Measurements from ENCODE around the gene CCDC69.

CCDC69 gene

DNA sequence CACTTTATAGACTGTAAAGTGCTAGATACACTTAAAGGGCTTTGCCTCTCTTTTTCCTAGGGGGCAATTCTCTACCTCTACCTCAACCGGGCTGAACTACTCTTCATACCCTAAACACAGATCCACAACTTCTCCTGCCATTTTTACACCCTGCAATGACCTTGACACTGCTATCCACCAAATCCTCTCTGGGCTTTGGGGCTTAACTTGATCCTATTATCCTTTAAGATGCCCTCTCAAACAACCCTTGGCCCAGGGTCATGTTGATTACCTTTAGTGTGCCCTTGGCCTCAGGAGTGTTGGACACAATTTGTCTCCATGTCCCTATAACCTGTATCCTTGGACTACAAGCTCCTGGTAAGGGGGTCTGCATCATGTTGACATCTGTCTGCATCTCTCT lies 85.8 kb downstream of the CCDC69 start:
- no peak for FAIRE-seq

DNA sequence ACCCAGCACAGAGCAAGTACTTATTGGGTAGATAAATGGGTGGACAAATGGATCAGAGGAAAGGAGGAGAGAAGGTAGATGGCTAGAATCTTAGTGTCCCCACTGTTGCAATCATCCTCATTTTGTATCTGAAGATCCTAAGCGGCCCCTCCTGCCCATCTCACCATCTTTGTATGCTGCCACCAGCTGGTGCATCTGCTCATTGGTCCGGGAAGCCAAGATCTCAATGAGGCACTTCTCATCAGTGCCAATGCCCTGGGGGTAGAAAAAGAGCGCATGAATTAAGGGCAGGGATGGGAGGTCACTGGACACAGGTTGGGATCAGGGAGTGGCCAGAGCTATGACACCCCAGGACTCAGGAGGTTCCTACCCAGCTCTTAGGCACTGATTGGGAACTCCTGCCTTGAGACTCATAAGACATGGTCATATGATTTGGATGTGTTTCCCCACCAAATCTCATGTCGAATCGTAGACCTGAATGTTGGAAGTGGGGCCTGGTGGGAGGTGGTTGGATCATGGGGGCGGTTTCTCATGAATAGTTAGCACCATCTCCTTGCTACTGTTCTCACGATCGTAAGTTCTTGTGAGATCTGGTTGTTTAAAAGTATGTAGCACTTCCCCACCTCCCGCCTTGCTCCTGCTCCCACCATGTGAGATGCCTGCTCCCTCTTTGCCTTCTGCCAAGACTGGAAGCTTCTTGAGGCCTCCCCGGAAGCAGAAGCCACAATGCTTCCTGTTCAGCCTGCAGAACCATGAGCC lies 86.6 kb downstream of the CCDC69 start:
- no peak for FAIRE-seq

DNA sequence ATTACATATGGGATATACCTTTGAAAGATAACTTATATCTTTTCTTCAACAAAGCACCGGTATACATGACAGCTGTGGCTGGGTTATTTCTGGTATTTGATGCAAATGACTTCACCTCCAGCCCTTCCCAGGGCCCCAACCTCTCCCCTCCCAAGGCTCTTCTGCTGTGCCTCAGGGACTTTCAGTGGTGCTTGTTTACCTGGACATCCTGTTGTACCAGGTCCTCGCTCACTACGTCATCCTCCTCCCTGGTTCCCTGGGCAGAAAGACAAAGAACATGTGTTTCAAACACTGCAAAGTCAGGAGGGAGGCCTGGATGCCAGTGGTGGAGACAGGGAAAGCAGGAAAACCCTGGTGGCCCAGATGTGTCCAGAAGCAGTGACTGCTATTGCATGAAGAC lies 89.7 kb downstream of the CCDC69 start:
- no peak for FAIRE-seq

DNA sequence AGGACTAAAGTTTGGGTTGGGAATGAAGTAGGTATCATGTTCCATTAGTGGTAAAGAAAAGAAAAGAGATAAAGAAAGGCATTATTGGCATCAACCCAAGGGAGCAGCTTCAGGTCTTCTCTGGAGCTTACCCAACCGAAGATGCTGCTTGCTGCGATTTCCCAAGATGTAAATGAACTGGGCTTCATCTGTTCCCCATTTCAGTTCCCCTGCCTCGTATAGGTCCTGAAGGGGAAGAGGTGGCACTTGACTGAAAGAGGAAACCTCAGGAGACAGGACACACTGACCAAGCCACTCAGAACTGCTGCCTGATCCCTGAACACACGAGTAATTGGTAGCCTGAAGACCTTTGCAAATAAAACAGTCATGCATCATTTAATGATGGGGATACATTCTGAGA lies 90.9 kb downstream of the CCDC69 start:
- no peak for FAIRE-seq
